Activated gamma-delta T cell treated with anti-CD3 and anti-CD28 coated beads, Interleukin-2, amount 50 U/mL, for 16 hours (primary cell): ENCODE measurements around the gene NAPSA.
"Not testable (repeated sequence)": the region's sequence is repeated elsewhere in the genome, so short reads cannot be mapped to it uniquely, and the experiment has no call there.

Experiments used
- DNase-seq: peaks from one replicate; pipeline ENCODE4 v3.0.0-alpha.2; 2020; ENCODE audit warnings: low read depth

Gene NAPSA

DNA sequence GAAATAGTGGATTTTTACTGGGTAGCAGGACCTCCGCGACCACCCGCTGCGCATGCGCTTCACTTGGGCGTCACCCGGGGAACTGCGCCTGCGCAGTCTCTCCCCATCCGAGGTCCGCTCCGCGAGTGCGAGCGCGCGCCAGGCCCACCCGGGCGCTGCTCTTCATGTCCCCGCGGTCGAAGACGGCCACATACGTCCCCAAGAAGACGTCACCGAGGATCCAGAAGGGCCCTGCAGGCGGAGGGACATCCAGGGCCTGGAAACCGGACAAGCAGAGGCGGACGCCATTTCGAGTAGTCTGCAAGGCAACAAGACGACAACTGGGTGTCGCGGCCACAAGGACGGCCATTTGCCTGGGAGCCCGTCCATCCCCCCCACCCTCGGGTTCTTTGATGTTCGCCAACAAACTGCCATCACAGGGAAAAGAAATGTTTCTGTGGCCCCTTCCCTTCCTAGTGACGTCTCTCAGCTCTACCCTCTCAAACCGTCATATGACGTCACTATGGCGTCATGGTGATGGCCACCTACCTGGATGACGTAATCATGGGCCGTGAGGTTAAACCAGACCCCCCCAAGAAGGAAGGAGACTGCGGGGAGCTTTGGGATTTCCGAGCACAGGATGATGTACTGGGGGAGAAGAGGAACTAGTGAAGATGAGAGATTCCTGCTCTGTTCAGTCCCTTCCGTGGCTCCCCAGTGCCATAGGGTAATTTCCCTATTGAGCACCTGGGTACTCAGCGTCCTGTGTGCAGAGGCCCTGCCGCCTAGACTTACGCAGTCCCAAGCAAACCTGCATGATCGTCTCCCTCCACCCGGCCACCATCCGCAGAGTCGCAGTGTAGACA is 6.7 kb downstream of the NAPSA start:
- DNase-seq: peak; percentile 56

DNA sequence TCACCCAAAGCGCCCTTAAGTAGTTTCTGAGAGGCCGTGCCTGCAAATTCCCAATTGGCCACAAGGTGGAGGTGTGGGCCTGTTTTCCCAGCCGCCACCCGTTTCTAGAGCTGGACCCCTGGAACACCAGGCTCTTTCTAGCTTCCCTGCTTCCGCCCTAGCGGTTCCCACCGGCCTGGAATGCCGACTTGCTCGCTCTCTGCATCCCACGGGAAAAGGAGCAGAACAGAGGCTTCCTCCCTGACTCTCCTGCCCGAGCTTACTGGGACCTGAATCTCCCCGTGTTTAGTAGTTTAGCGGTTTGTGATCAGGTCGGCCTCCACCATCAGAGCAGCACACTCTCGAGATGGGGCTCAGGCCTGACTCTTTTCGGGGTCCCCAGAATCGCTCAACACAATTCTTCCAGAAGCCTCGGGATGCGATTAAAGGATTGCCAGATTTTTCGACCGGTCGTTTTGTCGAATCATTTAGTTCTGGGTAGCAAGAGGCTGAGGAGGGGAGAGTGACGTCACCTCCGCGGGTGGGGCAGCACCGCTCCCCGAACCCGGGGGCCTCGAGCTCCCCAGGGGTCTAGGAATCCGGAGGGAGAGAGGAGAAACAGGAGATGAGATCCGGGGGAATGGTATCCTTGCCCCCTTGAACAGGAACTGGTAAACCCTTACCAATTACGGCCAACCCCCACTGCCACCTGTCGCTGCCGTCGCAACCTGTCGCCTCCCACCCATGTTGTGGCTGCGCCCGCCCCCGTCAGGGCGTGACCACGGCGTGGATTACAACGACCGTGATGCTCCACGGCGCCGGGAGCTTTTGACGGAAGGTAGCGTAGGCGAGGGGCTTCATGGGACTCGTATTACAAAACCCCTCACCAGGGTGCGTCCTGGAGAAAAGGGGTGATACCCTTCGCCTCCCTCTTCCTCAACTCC is 8.0 kb downstream of the NAPSA start:
- DNase-seq: peak; percentile 83

DNA sequence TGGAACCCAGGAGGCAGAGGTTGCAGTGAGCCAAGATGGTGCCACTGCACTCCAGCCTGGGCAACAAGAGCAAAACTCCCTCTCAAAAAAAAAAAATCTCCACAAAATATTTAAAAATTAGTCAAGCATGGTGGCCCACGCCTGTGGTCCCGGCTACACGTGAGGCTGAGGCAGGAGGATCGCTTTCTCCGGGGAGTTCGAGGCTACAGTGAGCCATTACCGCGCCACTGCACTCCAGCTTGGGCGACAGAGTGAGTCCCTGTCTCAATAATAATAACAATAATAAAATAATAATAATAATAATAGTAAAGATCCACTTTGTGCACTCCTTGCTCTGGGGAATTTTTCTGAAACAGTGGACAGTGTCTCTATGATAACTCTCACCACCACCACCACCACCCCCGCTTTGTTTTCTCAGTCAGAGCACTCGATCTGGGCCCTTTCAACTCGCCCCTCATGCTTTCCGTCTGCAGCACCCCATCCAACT is 8.7 kb downstream of the NAPSA start:
- no peak for DNase-seq

- DNase-seq: not testable (repeated sequence)
These were observed 12.0 kb downstream of the NAPSA start for GRCh38 chr19:50353487-50353880.

DNA sequence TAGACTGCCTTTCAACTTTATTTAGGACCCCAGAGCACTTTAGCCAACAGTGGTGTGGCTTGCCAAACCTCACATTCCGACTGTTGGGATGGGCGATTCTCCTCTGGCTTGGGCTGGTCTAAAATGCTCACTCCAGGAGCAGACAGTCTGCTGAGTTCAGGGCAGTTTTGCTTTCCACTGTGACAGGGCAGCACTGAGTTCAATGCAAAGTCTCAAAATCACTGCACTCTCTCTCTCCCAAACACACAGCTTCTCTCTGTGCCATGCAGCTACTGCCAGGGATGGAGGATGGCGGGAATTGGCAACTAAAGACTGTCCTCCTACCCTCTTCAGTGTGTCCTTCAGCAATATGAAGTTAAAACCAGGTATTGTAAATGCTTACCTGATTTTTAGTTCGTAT is 13.2 kb downstream of the NAPSA start:
- no peak for DNase-seq

GRCh38 chr19:50349277-50350057 is 16.0 kb downstream of the NAPSA start:
- DNase-seq: no peak

- not testable (repeated sequence) for DNase-seq
These were observed 18.3 kb downstream of the NAPSA start for GRCh38 chr19:50347089-50347581.

GRCh38 chr19:50344661-50345318 is 20.6 kb downstream of the NAPSA start:
- no peak for DNase-seq

DNA sequence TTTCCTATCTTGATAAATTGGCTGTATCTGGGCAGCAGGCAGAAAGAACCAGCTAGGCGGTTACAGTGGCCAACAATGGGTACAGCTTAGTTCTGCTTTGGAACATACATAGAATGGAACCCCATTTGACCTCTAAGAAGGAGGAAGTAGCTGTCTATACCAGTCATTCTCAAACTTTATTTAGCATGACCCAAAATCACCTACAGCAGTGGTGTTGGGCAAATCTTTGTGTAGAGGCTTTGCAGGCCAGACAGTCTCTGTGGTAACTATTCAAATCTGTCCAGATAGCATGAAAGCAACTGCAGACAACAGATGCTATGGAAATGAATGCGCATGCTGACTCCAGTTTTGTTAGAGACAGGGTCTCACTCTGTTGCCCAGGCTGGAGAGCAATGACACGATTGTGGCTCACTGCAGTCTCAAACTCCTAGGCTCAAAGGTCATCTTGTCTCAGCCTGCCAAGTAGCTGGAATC is 24.3 kb downstream of the NAPSA start:
- DNase-seq: no peak

DNA sequence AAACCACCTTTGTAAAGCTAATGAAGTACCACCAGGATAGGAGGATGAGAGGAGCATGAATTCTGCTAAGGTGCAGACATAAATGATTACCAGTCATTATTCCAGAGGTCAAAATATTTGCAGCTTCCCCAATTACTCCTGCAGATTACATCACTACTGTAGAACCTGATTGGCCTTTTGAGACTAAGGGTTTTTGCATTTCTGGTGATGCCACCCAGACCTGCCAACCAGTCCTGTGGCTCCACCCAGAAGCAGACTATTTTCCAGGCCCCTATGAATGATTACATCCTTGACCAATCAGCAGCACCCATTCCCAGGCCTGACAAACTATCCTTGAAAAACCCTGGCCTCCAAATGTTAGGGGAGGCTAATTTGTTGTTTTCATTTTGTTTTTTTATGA is 25.1 kb downstream of the NAPSA start:
- DNase-seq: no peak

DNA sequence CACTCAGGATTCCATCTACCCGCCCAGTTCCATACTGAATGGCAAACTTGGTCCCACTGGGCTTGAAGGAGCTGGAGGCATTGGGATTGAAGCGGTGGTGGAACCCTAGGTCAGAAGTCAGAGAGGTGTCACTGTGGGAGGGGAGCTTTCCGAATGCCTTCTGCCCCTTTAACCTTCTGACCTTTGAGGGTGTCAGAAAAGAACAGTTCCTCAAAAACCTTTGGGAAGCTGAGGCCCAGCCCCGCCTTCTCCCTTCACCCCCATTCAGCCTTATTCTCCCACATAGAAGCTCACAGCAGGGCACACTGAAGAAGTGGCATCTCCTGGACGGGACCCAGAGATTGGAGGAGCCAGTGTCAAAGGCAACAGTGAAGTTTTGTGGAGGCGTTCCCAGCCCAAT is 28.4 kb downstream of the NAPSA start:
- DNase-seq: not testable (repeated sequence)

DNA sequence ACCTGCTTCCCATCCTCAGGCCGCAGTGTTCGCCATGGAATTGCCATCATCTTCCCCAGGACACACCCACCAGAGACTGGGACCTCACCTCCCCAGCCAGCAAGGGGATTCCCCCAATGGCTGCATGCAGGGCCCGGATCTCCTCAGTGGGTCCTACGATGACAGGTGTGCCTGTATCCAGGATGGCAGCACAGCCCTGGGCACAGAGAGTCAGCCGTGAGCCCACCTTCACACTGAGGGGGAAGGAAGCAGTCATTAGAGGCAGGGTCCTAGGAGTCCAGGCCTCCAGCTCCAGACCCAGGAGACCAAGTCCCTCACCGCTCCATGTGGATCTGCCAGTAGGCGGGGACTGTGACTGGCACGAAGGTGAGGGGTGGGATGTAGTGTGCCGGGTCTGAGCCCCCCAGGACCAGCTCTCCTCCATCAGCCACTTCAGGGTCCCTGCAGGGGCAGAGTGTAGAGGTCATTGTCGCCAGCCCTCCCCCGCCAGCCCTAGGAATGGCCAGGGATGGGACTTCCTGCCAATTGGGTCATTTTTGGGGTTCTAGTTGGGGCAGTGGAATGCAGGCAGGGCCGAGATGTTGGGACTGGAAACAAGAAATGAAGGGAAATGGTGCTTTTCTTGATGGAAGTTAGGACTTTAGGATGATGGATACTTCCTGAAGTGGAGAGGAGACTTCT is 30.6 kb downstream of the NAPSA start:
- DNase-seq: no peak

DNA sequence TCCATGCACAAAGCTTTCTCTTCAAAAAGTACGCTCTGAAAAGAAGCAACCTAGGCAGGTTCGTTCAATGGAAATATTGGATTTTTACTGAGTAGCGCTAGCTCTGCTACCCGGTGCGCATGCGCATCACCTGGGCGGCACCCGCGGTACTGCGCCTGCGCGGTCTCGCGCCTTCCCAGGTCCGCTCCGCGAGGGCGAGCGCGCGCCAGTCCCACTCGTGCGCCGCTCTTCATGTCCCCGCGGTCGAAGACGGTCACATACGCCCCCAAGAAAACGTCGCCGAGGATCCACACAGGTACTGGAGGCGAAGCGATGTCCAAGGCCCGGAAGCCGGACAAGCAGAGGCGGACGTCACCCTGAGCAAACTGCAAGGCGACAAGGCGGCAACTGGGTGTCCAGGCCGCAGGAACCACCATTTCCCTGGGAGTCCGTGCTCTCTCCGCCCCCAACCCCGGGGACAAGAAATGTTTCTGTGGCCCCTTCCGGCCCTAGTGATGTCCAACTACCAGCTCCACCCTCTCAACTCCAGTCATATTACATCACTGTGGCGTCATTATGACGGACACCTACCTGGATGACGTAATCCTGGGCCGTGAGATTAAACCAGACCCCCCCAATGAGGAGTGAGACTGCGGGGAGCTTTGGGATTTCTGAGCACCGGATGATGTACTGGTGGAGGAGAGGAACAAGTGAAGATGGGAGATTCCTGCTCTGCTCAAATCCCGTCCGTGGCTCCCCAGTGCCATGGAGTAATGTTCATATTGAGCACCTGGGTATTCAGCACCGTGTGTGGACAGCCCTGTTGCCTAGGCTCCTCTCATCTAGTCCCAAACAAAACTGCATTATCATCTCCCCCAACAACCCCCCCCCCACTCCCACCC is 31.5 kb downstream of the NAPSA start:
- peak; percentile 68 for DNase-seq

GRCh38 chr19:50333235-50333736 is 32.2 kb downstream of the NAPSA start:
- DNase-seq: peak; percentile 76

DNA sequence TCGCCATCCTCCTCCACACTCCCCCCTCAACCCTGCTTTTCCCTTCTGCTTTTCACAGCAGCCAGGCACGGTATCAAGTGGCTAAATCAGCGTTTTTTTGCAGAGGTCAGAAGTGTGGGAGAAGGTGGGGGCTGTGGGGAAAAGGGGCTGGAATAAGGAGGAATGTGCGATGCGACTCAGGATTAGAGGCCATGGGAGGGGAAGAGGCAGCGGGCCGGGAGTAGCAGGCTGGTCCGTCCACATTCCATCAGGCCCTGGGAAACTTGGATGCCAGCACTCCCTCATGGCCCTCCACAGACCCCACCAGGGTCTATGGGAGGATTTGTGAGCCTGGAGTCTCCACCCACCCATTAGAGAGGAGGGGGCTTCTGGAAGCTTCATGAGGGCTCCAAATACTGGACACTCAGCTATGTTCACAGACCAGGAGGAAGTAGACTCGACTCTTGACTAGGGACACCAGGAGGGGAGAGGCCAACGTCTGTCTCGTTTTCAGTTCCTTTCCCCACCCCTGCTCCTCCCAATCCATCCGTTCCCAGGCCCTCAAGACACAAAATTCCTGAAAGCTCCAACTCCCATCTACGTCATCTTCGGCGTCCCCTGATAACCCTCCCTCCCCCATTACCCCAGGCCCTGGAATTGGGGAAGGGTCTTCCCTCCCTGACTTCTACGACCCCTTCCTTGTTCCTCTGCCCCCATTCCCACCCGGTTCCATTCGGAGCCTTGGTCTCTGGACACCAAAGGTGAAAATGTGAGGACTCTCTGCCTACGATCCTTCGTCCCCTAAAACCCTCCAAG is 33.0 kb downstream of the NAPSA start:
- DNase-seq: no peak

- DNase-seq: no peak
These were observed 33.5 kb downstream of the NAPSA start for GRCh38 chr19:50331994-50332243.

DNA sequence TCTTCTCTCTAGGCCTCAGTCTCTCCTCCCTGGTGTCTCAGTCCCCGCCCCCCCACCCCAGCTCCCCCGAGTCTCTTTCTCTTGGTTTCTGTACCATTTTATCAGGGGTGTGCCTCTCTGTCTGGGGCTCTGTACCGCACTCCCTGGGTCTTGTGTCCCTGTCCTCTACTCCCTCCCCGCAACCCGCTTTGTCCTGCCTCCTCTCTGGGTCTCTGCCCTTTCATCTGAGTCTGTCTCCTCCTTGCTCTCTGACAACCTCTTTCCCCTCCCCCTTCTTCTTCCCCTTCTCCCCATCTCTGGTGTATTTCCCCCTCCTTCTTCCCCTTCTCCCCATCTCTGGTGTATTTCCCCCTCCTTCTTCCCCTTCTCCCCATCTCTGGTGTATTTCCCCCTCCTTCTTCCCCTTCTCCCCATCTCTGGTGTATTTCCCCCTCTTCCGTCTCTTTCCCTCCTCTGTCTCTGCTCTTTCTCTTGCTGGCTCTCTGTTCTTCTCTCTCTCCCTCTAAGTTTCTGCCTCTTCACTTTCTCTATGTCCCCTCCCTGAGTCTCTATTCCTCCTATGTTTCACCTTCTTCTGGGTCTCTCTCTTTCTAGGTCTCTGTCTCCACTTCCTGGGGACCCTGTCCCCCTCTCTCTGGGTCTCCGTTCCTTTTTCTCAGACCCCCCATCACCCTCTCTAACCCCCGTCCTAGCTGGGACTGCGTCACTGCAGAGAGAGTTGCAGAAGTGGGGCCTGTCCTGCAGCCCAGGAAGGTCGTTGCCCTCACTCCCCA is 34.0 kb downstream of the NAPSA start:
- no peak for DNase-seq
